Thoracic aorta (tissue), 2 donors: ENCODE data around the gene STMP1. TPM values are rescaled to one million over a fixed set of nuclear protein-coding genes. Genes with fewer than 3 reads are reported as not detected.
A peak's percentile ranks its signal among the peaks of the same experiment; 100 is the strongest.

Experiments used
- ATAC-seq: fragments of 150-250 bp; one replicate; pipeline ENCODE4 v1.8.0; 2017; ENCODE audit warnings: low read depth; ENCODE audit not compliant: insufficient number of reproducible peaks, low FRiP score
- DNase-seq: peaks from one replicate; pipeline ENCODE4 v3.0.0-alpha.2; 2020; ENCODE audit warnings: low spot score
- H3K27ac ChIP-seq, 2 donors: fragments of 200-600 bp; sonication (generic); 1 replicate in 1 of 2; 2 replicates in 1 of 2; pipeline ENCODE4 v1.5.1; 2016; ENCODE audit warnings: mild to moderate bottlenecking in 2 of 2, moderate library complexity in 2 of 2
- H3K27me3 ChIP-seq: fragments of 200-600 bp; sonication (generic); replicated peaks from 2 replicates; pipeline ENCODE4 v1.6.0; 2016; ENCODE audit warnings: mild to moderate bottlenecking; ENCODE audit not compliant: insufficient read depth
- H3K36me3 ChIP-seq: fragments of 200-600 bp; sonication (generic); one replicate; pipeline ENCODE4 v1.5.1; 2016
- H3K4me1 ChIP-seq, 2 donors: fragments of 200-600 bp; sonication (generic); 1 replicate in 1 of 2; 2 replicates in 1 of 2; pipeline versions ENCODE4 v1.5.1 to v1.6.0; 2016; ENCODE audit warnings: low read depth in 2 of 2, mild to moderate bottlenecking in 1 of 2; ENCODE audit not compliant: control insufficient read depth in 1 of 2
- H3K4me3 ChIP-seq: fragments of 200-600 bp; sonication (generic); 2 replicates; pipeline ENCODE4 v1.5.1; 2016; ENCODE audit warnings: mild to moderate bottlenecking
- H3K9me3 ChIP-seq: fragments of 200-600 bp; sonication (generic); 2 replicates; pipeline ENCODE4 v1.5.1; 2016
- total RNA-seq, 2 donors: library from RNA; depleted of rRNA; stranded (reverse); fragments of >200 nt; gene quantifications; one replicate each; pipeline versions ENCODE4 v1.1.0 to v1.2.3, GENCODE V29; 2016
- TF ChIP-seq, protein P1 (sequence below): fragments of 200-600 bp; sonication (generic); IDR thresholded peaks from one replicate; pipeline ENCODE4 v1.5.1; 2019; ENCODE audit warnings: antibody characterized with exemption

The STMP1 gene
- total RNA-seq, 2 donors from 2014 or later = 15.7 to 48.5 TPM

DNA sequence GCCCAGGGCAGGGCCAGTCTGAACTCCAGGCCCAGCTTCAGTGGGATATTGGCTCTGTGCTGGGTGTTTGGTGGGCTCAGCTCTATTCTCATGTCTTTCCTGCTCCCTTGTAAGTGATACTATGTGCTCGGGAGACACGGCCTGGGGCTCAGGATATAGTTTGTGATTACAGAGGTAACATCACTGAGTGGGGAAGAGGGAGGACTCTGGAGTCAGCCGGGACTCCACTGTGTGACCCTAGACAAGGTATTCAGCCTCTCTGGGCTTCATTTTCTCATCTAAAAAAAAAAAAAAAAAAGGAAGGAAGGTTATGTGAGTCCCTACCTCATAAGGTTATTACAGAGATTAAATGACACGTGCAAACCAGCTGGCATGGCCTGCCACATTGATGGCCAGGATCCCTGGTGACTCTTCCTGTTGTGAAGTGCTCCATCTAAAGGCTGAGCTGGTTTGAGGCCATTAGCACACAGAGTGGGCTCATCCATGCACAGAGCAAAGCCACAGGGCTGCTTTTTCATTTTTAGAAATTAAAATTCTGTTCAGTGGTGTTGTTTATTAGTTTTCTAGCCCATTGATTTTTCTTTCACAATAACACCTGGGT is 50.0 kb downstream of the STMP1 start:
- Histone ChIP-seq H3K4me1 (peaks cover 22 to 47% of the 10 kb centered on the region in 2 donors), H3K36me3 (no peaks in the 10 kb centered on the region), H3K4me3 (no peak overlapping the region), H3K27ac (no peak overlapping the region), H3K9me3 (no peaks in the 10 kb centered on the region), H3K27me3 (no peaks in the 10 kb centered on the region)
- DNase-seq (no peak), ATAC-seq (no peak)
- TF ChIP-seq, protein P1, sequence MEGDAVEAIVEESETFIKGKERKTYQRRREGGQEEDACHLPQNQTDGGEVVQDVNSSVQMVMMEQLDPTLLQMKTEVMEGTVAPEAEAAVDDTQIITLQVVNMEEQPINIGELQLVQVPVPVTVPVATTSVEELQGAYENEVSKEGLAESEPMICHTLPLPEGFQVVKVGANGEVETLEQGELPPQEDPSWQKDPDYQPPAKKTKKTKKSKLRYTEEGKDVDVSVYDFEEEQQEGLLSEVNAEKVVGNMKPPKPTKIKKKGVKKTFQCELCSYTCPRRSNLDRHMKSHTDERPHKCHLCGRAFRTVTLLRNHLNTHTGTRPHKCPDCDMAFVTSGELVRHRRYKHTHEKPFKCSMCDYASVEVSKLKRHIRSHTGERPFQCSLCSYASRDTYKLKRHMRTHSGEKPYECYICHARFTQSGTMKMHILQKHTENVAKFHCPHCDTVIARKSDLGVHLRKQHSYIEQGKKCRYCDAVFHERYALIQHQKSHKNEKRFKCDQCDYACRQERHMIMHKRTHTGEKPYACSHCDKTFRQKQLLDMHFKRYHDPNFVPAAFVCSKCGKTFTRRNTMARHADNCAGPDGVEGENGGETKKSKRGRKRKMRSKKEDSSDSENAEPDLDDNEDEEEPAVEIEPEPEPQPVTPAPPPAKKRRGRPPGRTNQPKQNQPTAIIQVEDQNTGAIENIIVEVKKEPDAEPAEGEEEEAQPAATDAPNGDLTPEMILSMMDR = no peak

DNA sequence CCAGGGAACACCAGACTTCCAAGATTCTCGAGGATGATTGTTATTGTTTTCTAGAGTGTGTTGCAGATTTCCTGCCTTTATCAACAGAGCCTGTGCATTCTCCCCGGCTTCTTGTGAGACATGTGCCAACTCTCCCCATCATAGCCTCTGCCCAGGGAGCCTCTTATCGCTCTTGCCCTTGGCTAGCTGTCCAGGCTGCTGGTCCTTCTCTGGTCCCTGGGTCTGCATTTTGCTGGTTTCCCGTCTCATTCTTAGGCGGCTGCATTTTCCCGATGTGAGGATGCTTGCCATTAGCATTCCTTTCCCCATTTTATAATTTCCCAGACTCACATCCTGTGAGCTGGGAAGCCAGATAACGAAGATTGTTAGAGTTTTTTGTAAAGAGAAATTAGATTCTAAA is 50.5 kb downstream of the STMP1 start:
- no peaks in the 10 kb centered on the region for H3K9me3 ChIP-seq
- H3K27me3 ChIP-seq = no peaks in the 10 kb centered on the region
- DNase-seq (no peak), ATAC-seq (no peak)
- H3K27ac ChIP-seq = no peak overlapping the region
- no peak overlapping the region for H3K4me3 ChIP-seq
- peaks cover 22 to 49% of the 10 kb centered on the region in 2 donors for H3K4me1 ChIP-seq
- no peaks in the 10 kb centered on the region for H3K36me3 ChIP-seq
- TF ChIP-seq, protein P1 = no peak

DNA sequence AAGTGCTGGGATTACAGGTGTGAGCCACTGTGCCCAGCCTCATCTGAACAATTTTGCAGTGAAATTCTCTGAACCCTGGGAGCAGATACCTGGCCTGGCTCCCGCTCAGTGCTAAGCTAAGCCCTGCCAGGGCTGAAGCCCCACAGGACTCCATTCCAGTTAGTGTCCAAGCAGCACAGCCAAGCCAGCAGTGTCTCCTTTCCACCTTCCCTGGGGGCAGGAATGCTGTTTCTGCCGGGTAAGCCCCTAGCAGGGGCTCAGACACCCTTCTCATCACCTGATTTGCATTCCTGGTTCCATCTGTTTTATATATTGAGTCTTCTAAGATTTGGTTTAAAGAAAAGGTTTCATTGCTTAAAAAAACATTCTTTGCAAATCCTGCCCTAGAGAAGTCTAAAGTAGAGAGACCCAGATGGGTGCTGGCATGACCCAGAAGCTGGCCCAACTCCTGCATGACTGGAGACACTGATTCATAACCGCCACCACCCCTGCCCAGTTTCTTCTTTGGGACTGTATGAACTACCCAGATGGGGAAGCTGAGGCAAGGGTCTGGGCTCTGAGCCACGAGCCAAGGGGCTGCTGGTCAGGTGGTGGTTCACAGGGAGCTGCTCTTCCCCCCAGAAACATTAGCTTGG is 51.6 kb downstream of the STMP1 start:
- peaks cover 22 to 49% of the 10 kb centered on the region in 2 donors for H3K4me1 ChIP-seq
- no peaks in the 10 kb centered on the region for H3K27me3 ChIP-seq
- peak overlapping the region; percentile 75 to 82 for H3K27ac ChIP-seq
- DNase-seq (no peak), ATAC-seq (no peak)
- H3K9me3 ChIP-seq = no peaks in the 10 kb centered on the region
- no peak overlapping the region for H3K4me3 ChIP-seq
- TF ChIP-seq, protein P1 = no peak
- no peaks in the 10 kb centered on the region for H3K36me3 ChIP-seq

DNA sequence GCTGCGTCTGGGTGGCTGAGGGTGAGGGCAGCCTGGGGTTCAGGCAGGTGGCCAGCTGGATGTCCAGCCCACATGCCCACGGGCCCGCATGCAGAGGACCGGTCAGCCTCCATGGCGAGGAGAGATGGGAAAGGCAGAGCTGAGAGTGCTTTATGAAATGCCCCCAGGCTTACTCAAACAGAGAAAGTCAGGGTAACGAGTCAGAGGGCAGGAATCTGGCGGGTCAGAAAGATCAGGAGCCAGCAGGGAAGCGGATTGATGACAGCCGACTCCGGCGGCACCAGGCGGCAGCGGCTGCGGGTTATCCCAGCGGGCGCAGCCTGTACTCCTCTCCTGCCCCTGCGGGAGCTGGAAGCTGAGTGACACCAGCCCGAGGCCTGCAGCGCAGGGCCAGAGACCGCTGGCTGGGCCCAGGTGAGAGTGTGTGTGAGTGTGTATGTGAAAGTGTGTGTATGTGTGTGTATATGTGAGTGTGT is 52.3 kb downstream of the STMP1 start:
- ATAC-seq (peak; percentile 39), DNase-seq (no peak)
- Histone ChIP-seq H3K27me3 (no peaks in the 10 kb centered on the region), H3K4me1 (peaks cover 22 to 49% of the 10 kb centered on the region in 2 donors), H3K9me3 (no peaks in the 10 kb centered on the region), H3K36me3 (no peaks in the 10 kb centered on the region), H3K27ac (peak overlapping the region; percentile 75 to 82), H3K4me3 (no peak overlapping the region)
- TF ChIP-seq, protein P1 = no peak

DNA sequence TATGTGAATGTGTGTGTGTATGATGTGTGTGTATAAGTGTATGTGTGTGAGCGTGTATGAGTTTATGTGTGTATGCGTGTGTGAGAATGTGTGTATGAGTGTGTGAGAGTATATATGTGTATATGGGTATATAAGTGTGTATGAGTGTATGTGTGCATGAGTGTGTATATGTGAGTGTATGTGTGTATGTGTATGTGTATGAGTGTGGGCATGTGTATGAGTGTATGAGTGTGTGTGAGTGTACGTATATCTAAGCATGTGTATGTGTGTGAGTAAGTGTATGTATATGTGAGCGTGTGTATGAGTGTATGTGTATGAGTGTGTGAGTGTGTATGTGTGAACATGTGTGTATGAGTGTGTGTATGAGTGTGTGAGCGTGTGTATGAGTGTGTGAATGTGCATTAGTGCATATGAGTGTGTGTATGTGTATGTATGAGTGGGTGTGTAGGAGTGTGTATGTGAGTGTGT is 52.8 kb downstream of the STMP1 start:
- no peak for DNase-seq
- Histone ChIP-seq H3K9me3 (no peaks in the 10 kb centered on the region), H3K27ac (peak overlapping the region in 1 of 2 donors; percentile 82), H3K4me1 (peaks cover 22 to 49% of the 10 kb centered on the region in 2 donors), H3K27me3 (no peaks in the 10 kb centered on the region), H3K4me3 (no peak overlapping the region), H3K36me3 (no peaks in the 10 kb centered on the region)
- TF ChIP-seq, protein P1 = no peak
- ATAC-seq = no peak
